Measurements from ENCODE around the gene SLC9A4. TPM values are rescaled to one million over a fixed set of nuclear protein-coding genes. Genes with fewer than 3 reads are reported as not detected.
A peak's percentile ranks its signal among the peaks of the same experiment; 100 is the strongest.

Gene SLC9A4
- polyA plus RNA-seq, 4 donors = 0.07 TPM; not detected in 3

- H3K36me3 ChIP-seq (ENCODE audit: control insufficient read depth in 3 of 3, insufficient read depth in 2 of 3, low read depth in 1 of 3, low read length in 3 of 3) = no peaks in the 10 kb centered on the region
- no peak for FAIRE-seq
- no peaks in the 10 kb centered on the region for H3K27me3 ChIP-seq (ENCODE audit: control insufficient read depth in 3 of 3, insufficient read depth in 3 of 3, low read length in 3 of 3)
- H3K27ac ChIP-seq (ENCODE audit: low read depth in 1 of 3, low read length in 2 of 3) = no peak overlapping the region
- no peak overlapping the region for H3K4me3 ChIP-seq (ENCODE audit: low read depth in 1 of 3, low read length in 3 of 3)
- WGBS, 3 donors = 94 to 95% (median 94%) methylated on average over 4 of the region's 4 CpGs
- no peak for DNase-seq
- H3K9me3 ChIP-seq (ENCODE audit: control insufficient read depth in 2 of 2, insufficient read depth in 1 of 2, low read depth in 1 of 2, low read length in 1 of 2) = no peaks in the 10 kb centered on the region
- peaks cover 0 to 5% (median 3%) of the 10 kb centered on the region in 3 donors for H3K4me1 ChIP-seq (ENCODE audit: control insufficient read depth in 3 of 3, insufficient read depth in 2 of 3, low read depth in 1 of 3, low read length in 2 of 3)
Observed at GRCh38 chr2:102433973-102434654, 38.9 kb upstream of the SLC9A4 start.

DNA sequence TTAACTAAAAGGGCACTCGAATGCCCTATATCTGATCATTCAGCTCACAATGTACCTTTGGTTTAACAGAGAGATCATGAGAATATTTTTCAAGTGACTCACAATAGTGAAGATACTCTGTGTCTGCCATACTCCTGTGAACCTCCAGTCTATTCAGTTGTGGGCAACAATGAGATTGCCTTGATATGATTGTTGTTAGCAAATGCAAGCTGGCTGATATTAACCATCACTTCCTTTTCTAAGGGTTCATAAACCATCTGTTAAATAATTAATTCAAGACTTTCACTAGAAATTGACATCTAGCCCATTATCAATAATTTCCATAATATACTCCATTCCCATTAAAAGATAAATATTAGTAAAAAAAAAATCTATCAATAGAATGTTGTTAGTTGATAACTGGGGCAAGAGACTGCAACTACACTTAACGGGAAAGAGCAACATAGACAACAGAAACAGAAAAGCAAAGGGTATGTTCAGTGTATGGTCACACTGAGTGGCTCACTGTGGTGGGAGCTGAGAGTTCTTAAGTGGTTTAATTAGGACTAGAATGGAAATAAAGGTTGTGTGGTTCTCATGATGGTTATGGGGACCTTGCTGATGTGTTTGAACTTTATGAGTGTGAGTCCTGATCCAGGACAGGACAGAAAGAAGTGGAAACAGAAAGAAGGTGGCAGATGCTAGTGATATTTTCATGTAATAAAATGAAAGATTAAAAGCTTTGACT, 38.2 kb upstream of the SLC9A4 start:
- Histone ChIP-seq H3K27ac (ENCODE audit: low read depth in 1 of 3, low read length in 2 of 3) (no peak overlapping the region), H3K9me3 (ENCODE audit: control insufficient read depth in 2 of 2, insufficient read depth in 1 of 2, low read depth in 1 of 2, low read length in 1 of 2) (no peaks in the 10 kb centered on the region), H3K27me3 (ENCODE audit: control insufficient read depth in 3 of 3, insufficient read depth in 3 of 3, low read length in 3 of 3) (no peaks in the 10 kb centered on the region), H3K4me1 (ENCODE audit: control insufficient read depth in 3 of 3, insufficient read depth in 2 of 3, low read depth in 1 of 3, low read length in 2 of 3) (peaks cover 0 to 5% (median 3%) of the 10 kb centered on the region in 3 donors), H3K4me3 (ENCODE audit: low read depth in 1 of 3, low read length in 3 of 3) (no peak overlapping the region), H3K36me3 (ENCODE audit: control insufficient read depth in 3 of 3, insufficient read depth in 2 of 3, low read depth in 1 of 3, low read length in 3 of 3) (no peaks in the 10 kb centered on the region)
- DNase-seq (no peak), FAIRE-seq (no peak)
- 76 to 88% (median 82%) methylated on average over 2 of the region's 2 CpGs for WGBS, 3 donors

- no peak for DNase-seq
- 70 to 98% (median 77%) methylated on average over 2 of the region's 2 CpGs for WGBS, 3 donors
- Histone ChIP-seq H3K27me3 (ENCODE audit: control insufficient read depth in 3 of 3, insufficient read depth in 3 of 3, low read length in 3 of 3) (no peaks in the 10 kb centered on the region), H3K4me3 (ENCODE audit: low read depth in 1 of 3, low read length in 3 of 3) (no peak overlapping the region), H3K36me3 (ENCODE audit: control insufficient read depth in 3 of 3, insufficient read depth in 2 of 3, low read depth in 1 of 3, low read length in 3 of 3) (no peaks in the 10 kb centered on the region), H3K4me1 (ENCODE audit: control insufficient read depth in 3 of 3, insufficient read depth in 2 of 3, low read depth in 1 of 3, low read length in 2 of 3) (peaks cover 0 to 5% (median 3%) of the 10 kb centered on the region in 3 donors), H3K9me3 (ENCODE audit: control insufficient read depth in 2 of 2, insufficient read depth in 1 of 2, low read depth in 1 of 2, low read length in 1 of 2) (no peaks in the 10 kb centered on the region), H3K27ac (ENCODE audit: low read depth in 1 of 3, low read length in 2 of 3) (no peak overlapping the region)
- no peak for FAIRE-seq
Observed at GRCh38 chr2:102435741-102436140, 37.3 kb upstream of the SLC9A4 start.

DNA sequence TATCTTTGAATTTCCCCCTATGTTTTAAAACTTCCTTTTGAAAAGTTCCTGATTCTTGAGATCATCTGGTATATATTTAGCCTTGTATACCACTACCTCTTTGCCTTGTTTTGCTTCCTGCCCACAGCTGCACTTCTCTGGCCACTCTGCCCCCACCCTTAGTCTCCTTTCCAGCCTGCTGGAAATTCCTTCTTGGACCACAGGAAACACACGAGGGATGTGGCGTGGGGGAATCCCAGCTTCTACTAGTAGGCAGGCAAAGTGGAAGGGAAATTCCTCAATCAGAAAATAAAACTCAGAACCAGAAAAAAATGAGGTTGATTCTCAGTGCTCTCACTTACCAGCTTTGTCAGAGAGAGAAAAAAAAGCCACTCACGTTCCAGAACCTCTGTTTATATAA, 36.7 kb upstream of the SLC9A4 start:
- H3K4me3 ChIP-seq (ENCODE audit: low read depth in 1 of 3, low read length in 3 of 3) = no peak overlapping the region
- no peaks in the 10 kb centered on the region for H3K27me3 ChIP-seq (ENCODE audit: control insufficient read depth in 3 of 3, insufficient read depth in 3 of 3, low read length in 3 of 3)
- H3K27ac ChIP-seq (ENCODE audit: low read depth in 1 of 3, low read length in 2 of 3) = no peak overlapping the region
- DNase-seq (peak in 1 of 2 donors; percentile 10), FAIRE-seq (no peak)
- 16 to 44% (median 25%) methylated on average over 3 of the region's 3 CpGs for WGBS, 3 donors
- no peaks in the 10 kb centered on the region for H3K9me3 ChIP-seq (ENCODE audit: control insufficient read depth in 2 of 2, insufficient read depth in 1 of 2, low read depth in 1 of 2, low read length in 1 of 2)
- no peaks in the 10 kb centered on the region for H3K36me3 ChIP-seq (ENCODE audit: control insufficient read depth in 3 of 3, insufficient read depth in 2 of 3, low read depth in 1 of 3, low read length in 3 of 3)
- H3K4me1 ChIP-seq (ENCODE audit: control insufficient read depth in 3 of 3, insufficient read depth in 2 of 3, low read depth in 1 of 3, low read length in 2 of 3) = peaks cover 0 to 5% (median 3%) of the 10 kb centered on the region in 3 donors

GRCh38 chr2:102437122-102437521, 35.9 kb upstream of the SLC9A4 start:
- Histone ChIP-seq H3K27me3 (ENCODE audit: control insufficient read depth in 3 of 3, insufficient read depth in 3 of 3, low read length in 3 of 3) (no peaks in the 10 kb centered on the region), H3K4me3 (ENCODE audit: low read depth in 1 of 3, low read length in 3 of 3) (no peak overlapping the region), H3K9me3 (ENCODE audit: control insufficient read depth in 2 of 2, insufficient read depth in 1 of 2, low read depth in 1 of 2, low read length in 1 of 2) (no peaks in the 10 kb centered on the region), H3K27ac (ENCODE audit: low read depth in 1 of 3, low read length in 2 of 3) (no peak overlapping the region), H3K36me3 (ENCODE audit: control insufficient read depth in 3 of 3, insufficient read depth in 2 of 3, low read depth in 1 of 3, low read length in 3 of 3) (no peaks in the 10 kb centered on the region), H3K4me1 (ENCODE audit: control insufficient read depth in 3 of 3, insufficient read depth in 2 of 3, low read depth in 1 of 3, low read length in 2 of 3) (peaks cover 0 to 5% (median 3%) of the 10 kb centered on the region in 3 donors)
- WGBS, 3 donors = 71 to 91% (median 79%) methylated on average over 4 of the region's 4 CpGs
- no peak for FAIRE-seq
- DNase-seq = no peak

DNA sequence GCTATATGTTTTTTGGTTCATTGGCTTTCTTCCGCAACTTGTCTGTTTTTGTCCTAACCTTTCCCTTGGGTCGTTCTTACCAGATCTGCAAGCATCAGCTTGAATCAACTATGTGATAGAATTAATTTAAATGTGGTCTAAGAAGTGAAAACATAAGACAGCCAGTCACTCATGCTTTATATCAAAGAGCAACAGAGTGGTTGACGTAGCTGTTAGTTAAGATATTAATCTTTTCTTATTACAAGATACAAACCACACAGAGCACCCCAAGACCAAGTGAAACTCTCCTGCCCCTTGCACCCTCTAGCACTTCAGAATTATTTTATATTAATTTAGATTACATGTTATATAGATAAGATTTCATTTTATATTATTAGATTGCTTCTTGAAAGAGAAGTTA, 34.9 kb upstream of the SLC9A4 start:
- Histone ChIP-seq H3K9me3 (ENCODE audit: control insufficient read depth in 2 of 2, insufficient read depth in 1 of 2, low read depth in 1 of 2, low read length in 1 of 2) (no peaks in the 10 kb centered on the region), H3K27ac (ENCODE audit: low read depth in 1 of 3, low read length in 2 of 3) (no peak overlapping the region), H3K4me3 (ENCODE audit: low read depth in 1 of 3, low read length in 3 of 3) (no peak overlapping the region), H3K27me3 (ENCODE audit: control insufficient read depth in 3 of 3, insufficient read depth in 3 of 3, low read length in 3 of 3) (no peaks in the 10 kb centered on the region), H3K36me3 (ENCODE audit: control insufficient read depth in 3 of 3, insufficient read depth in 2 of 3, low read depth in 1 of 3, low read length in 3 of 3) (no peaks in the 10 kb centered on the region), H3K4me1 (ENCODE audit: control insufficient read depth in 3 of 3, insufficient read depth in 2 of 3, low read depth in 1 of 3, low read length in 2 of 3) (peaks cover 0 to 5% (median 3%) of the 10 kb centered on the region in 3 donors)
- 52 to 73% (median 66%) methylated on average over 3 of the region's 3 CpGs for WGBS, 3 donors
- DNase-seq (no peak), FAIRE-seq (no peak)

GRCh38 chr2:102438578-102438977, 34.4 kb upstream of the SLC9A4 start:
- DNase-seq = no peak
- Histone ChIP-seq H3K36me3 (ENCODE audit: control insufficient read depth in 3 of 3, insufficient read depth in 2 of 3, low read depth in 1 of 3, low read length in 3 of 3) (no peaks in the 10 kb centered on the region), H3K27me3 (ENCODE audit: control insufficient read depth in 3 of 3, insufficient read depth in 3 of 3, low read length in 3 of 3) (no peaks in the 10 kb centered on the region), H3K27ac (ENCODE audit: low read depth in 1 of 3, low read length in 2 of 3) (no peak overlapping the region), H3K4me3 (ENCODE audit: low read depth in 1 of 3, low read length in 3 of 3) (no peak overlapping the region), H3K9me3 (ENCODE audit: control insufficient read depth in 2 of 2, insufficient read depth in 1 of 2, low read depth in 1 of 2, low read length in 1 of 2) (no peaks in the 10 kb centered on the region), H3K4me1 (ENCODE audit: control insufficient read depth in 3 of 3, insufficient read depth in 2 of 3, low read depth in 1 of 3, low read length in 2 of 3) (peaks cover 0 to 5% (median 3%) of the 10 kb centered on the region in 3 donors)
- WGBS, 3 donors = 74 to 93% (median 78%) methylated on average over 2 of the region's 2 CpGs
- FAIRE-seq = no peak

GRCh38 chr2:102439065-102439695, 33.8 kb upstream of the SLC9A4 start:
- Histone ChIP-seq H3K27me3 (ENCODE audit: control insufficient read depth in 3 of 3, insufficient read depth in 3 of 3, low read length in 3 of 3) (no peaks in the 10 kb centered on the region), H3K27ac (ENCODE audit: low read depth in 1 of 3, low read length in 2 of 3) (no peak overlapping the region), H3K4me1 (ENCODE audit: control insufficient read depth in 3 of 3, insufficient read depth in 2 of 3, low read depth in 1 of 3, low read length in 2 of 3) (peaks cover 0 to 5% (median 3%) of the 10 kb centered on the region in 3 donors), H3K36me3 (ENCODE audit: control insufficient read depth in 3 of 3, insufficient read depth in 2 of 3, low read depth in 1 of 3, low read length in 3 of 3) (no peaks in the 10 kb centered on the region), H3K9me3 (ENCODE audit: control insufficient read depth in 2 of 2, insufficient read depth in 1 of 2, low read depth in 1 of 2, low read length in 1 of 2) (no peaks in the 10 kb centered on the region), H3K4me3 (ENCODE audit: low read depth in 1 of 3, low read length in 3 of 3) (no peak overlapping the region)
- 61 to 73% (median 71%) methylated on average over 6 of the region's 6 CpGs for WGBS, 3 donors
- FAIRE-seq (no peak), DNase-seq (peak in 1 of 2 donors; percentile 14)
